Mesenchymal stem cell (in vitro differentiated cells and primary cell): Measurements from ENCODE around the gene IDH1.

Experiments used
- DNase-seq: peaks from one replicate; pipeline ENCODE4 v3.0.0-alpha.2; 2013
- H2AFZ ChIP-seq: one replicate; pipeline ENCODE4 v1.6.1; 2013; ENCODE audit warnings: low read depth, mild to moderate bottlenecking, control low read depth, inconsistent platforms, low read length, moderate library complexity
- H2AK5ac ChIP-seq: 2 replicates; pipeline ENCODE4 v1.6.1; 2013; ENCODE audit warnings: low read length, moderate library complexity, mild to moderate bottlenecking, inconsistent platforms; ENCODE audit not compliant: severe bottlenecking
- H2BK120ac ChIP-seq: one replicate; pipeline ENCODE4 v1.6.1; 2013; ENCODE audit warnings: low read depth, mild to moderate bottlenecking, inconsistent platforms, low read length, moderate library complexity
- H2BK12ac ChIP-seq, 2 experiments: one replicate each; pipeline ENCODE4 v1.6.1; 2013; ENCODE audit warnings: inconsistent platforms in 2 of 2, low read length in 2 of 2, mild to moderate bottlenecking in 2 of 2, moderate library complexity in 2 of 2, control low read depth in 1 of 2
- H2BK15ac ChIP-seq: one replicate; pipeline ENCODE4 v1.6.1; 2013; ENCODE audit warnings: mild to moderate bottlenecking, low read depth, inconsistent platforms; ENCODE audit not compliant: poor library complexity, severe bottlenecking
- H2BK5ac ChIP-seq: 2 replicates; pipeline ENCODE4 v1.6.1; 2013; ENCODE audit warnings: low read depth, mild to moderate bottlenecking, low read length, control low read depth, inconsistent platforms; ENCODE audit not compliant: poor library complexity, severe bottlenecking
- H3K14ac ChIP-seq, 2 experiments: one replicate each; pipeline ENCODE4 v1.6.1; 2013; ENCODE audit warnings: inconsistent platforms in 2 of 2, low read length in 2 of 2, control low read depth in 1 of 2, mild to moderate bottlenecking in 1 of 2, moderate library complexity in 1 of 2
- H3K18ac ChIP-seq, 2 experiments: one replicate each; pipeline ENCODE4 v1.6.1; 2013; ENCODE audit warnings: inconsistent platforms in 2 of 2, low read length in 2 of 2, control low read depth in 1 of 2, low read depth in 1 of 2, mild to moderate bottlenecking in 1 of 2
- H3K23ac ChIP-seq, 2 experiments: one replicate each; pipeline ENCODE4 v1.6.1; 2013; ENCODE audit warnings: inconsistent platforms in 2 of 2, low read length in 2 of 2, mild to moderate bottlenecking in 2 of 2, moderate library complexity in 2 of 2, control low read depth in 1 of 2
- H3K27ac ChIP-seq: 2 replicates; pipeline ENCODE4 v1.5.1; 2013; ENCODE audit warnings: mild to moderate bottlenecking, moderate library complexity, low read length, control low read depth, inconsistent platforms; ENCODE audit not compliant: poor library complexity, severe bottlenecking
- H3K27me3 ChIP-seq, 2 experiments: 2 replicates each; pipeline versions ENCODE4 v1.6.1 to v1.7.0; 2013; ENCODE audit warnings: low read length in 2 of 2, mild to moderate bottlenecking in 2 of 2, moderate library complexity in 2 of 2, control low read depth in 1 of 2, inconsistent platforms in 1 of 2; ENCODE audit not compliant: control insufficient read depth in 1 of 2, insufficient read depth in 1 of 2
- H3K36me3 ChIP-seq, 2 experiments: 2 replicates each; pipeline versions ENCODE4 v1.6.1 to v1.7.0; 2013; ENCODE audit warnings: low read length in 2 of 2, control low read depth in 1 of 2, inconsistent platforms in 1 of 2, low read depth in 1 of 2, mild to moderate bottlenecking in 1 of 2; ENCODE audit not compliant: insufficient read depth in 2 of 2, control insufficient read depth in 1 of 2
- H3K4ac ChIP-seq, 2 experiments: one replicate each; pipeline ENCODE4 v1.6.1; 2013; ENCODE audit warnings: inconsistent platforms in 2 of 2, low read length in 2 of 2, mild to moderate bottlenecking in 2 of 2, moderate library complexity in 2 of 2, control low read depth in 1 of 2, low read depth in 1 of 2
- H3K4me1 ChIP-seq: 2 replicates; pipeline ENCODE4 v1.6.1; 2013; ENCODE audit warnings: low read depth, low read length, control low read depth; ENCODE audit not compliant: control insufficient read depth, insufficient read depth
- H3K4me2 ChIP-seq: 2 replicates; pipeline ENCODE4 v1.6.1; 2013; ENCODE audit warnings: low read length, mild to moderate bottlenecking, inconsistent platforms; ENCODE audit not compliant: poor library complexity, severe bottlenecking
- H3K4me3 ChIP-seq, 2 experiments: 2 replicates each; pipeline versions ENCODE4 v1.5.1 to v1.7.0; 2013; ENCODE audit warnings: low read length in 2 of 2, mild to moderate bottlenecking in 2 of 2, control low read depth in 1 of 2, low read depth in 1 of 2; ENCODE audit not compliant: insufficient read depth in 1 of 2
- H3K79me1 ChIP-seq: replicated peaks from 2 replicates; pipeline ENCODE4 v1.6.1; 2013; ENCODE audit warnings: mild to moderate bottlenecking, control low read depth, low read length, inconsistent platforms; ENCODE audit not compliant: poor library complexity, severe bottlenecking
- H3K9ac ChIP-seq: 2 replicates; pipeline ENCODE4 v1.7.0; 2013; ENCODE audit warnings: mild to moderate bottlenecking, low read length, moderate library complexity
- H3K9me3 ChIP-seq: 2 replicates; pipeline ENCODE4 v1.7.0; 2013; ENCODE audit warnings: mild to moderate bottlenecking, low read length; ENCODE audit not compliant: control insufficient read depth
- H4K8ac ChIP-seq: one replicate; pipeline ENCODE4 v1.6.1; 2013; ENCODE audit warnings: inconsistent platforms, mild to moderate bottlenecking, low read length, moderate library complexity
- H4K91ac ChIP-seq: one replicate; pipeline ENCODE4 v1.6.1; 2013; ENCODE audit warnings: mild to moderate bottlenecking, low read length, inconsistent platforms
- WGBS: methylation state at CpG from one replicate; pipeline ENCODE4 v1.1.7; 2013; ENCODE audit warnings: mixed read lengths; 5-methylcytosine and 5-hydroxymethylcytosine counted together

IDH1 gene

DNA sequence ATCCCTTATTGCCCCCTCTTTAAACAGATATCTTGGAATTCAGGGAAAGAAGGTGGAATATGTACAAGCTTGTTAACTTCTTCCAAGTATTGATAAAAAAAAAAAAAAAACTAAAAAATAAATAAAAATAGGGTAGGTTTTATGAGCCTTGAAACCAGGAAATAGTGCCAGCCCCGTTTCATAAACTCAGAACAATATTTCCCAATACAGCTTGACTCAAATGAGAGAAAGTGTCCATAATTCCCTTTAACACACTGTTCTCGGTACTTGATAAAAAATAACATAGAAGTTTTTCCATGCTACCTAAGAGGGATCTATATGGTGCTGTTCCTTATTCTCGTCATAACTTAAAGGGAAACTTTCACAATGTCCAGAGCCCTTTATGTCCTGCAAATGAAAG, 47.1 kb downstream of the IDH1 start:
- H2BK120ac ChIP-seq = no peak overlapping the region
- no peaks in the 10 kb centered on the region for H3K36me3 ChIP-seq
- no peak for DNase-seq
- H3K4me1 ChIP-seq = no peaks in the 10 kb centered on the region
- H3K18ac ChIP-seq = no peak overlapping the region
- no peaks in the 10 kb centered on the region for H3K79me1 ChIP-seq
- no peak overlapping the region for H3K4me2 ChIP-seq
- no peak overlapping the region for H2BK5ac ChIP-seq
- H2AK5ac ChIP-seq = no peak overlapping the region
- H3K9ac ChIP-seq = no peak overlapping the region
- no peaks in the 10 kb centered on the region for H3K27me3 ChIP-seq
- no peak overlapping the region for H4K8ac ChIP-seq
- no peak overlapping the region for H2AFZ ChIP-seq
- H3K14ac ChIP-seq = no peak overlapping the region
- no peak overlapping the region for H2BK12ac ChIP-seq
- H3K4ac ChIP-seq = no peak overlapping the region
- H3K23ac ChIP-seq = no peak overlapping the region
- WGBS = 89% methylated on average over 3 of the region's 3 CpGs
- no peak overlapping the region for H4K91ac ChIP-seq
- H2BK15ac ChIP-seq = no peak overlapping the region
- H3K27ac ChIP-seq = no peak overlapping the region
- H3K4me3 ChIP-seq = no peak overlapping the region
- no peaks in the 10 kb centered on the region for H3K9me3 ChIP-seq

DNA sequence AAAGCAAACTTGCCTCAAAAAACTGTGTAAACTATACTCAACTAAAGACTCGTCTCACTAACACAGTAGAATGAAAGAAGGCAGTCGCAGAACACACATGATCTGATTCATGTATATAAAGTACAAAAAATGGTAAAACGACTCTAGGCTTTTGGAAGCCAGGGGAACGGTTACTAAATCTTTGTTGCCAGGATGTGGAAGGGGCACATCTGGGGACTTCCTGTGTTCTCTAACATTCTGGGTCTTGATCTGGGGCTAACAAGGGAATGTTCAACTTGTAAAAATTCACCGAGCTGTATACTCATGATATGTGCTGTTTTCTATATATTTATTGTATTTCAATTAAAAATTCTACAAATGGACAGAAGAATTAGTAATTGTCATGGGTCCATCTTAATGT, 50.7 kb downstream of the IDH1 start:
- H2AK5ac ChIP-seq = no peak overlapping the region
- no peak overlapping the region for H2AFZ ChIP-seq
- H3K18ac ChIP-seq = no peak overlapping the region
- H4K91ac ChIP-seq = no peak overlapping the region
- no peak overlapping the region for H3K27ac ChIP-seq
- DNase-seq = no peak
- H3K4me3 ChIP-seq = no peak overlapping the region
- H2BK12ac ChIP-seq = no peak overlapping the region
- no peaks in the 10 kb centered on the region for H3K36me3 ChIP-seq
- H2BK5ac ChIP-seq = no peak overlapping the region
- H3K14ac ChIP-seq = no peak overlapping the region
- no peaks in the 10 kb centered on the region for H3K79me1 ChIP-seq
- no peaks in the 10 kb centered on the region for H3K4me1 ChIP-seq
- H2BK120ac ChIP-seq = no peak overlapping the region
- H3K4ac ChIP-seq = no peak overlapping the region
- no peak overlapping the region for H3K23ac ChIP-seq
- no peaks in the 10 kb centered on the region for H3K9me3 ChIP-seq
- H4K8ac ChIP-seq = no peak overlapping the region
- no peak overlapping the region for H2BK15ac ChIP-seq
- no peak overlapping the region for H3K4me2 ChIP-seq
- 87% methylated on average over 4 of the region's 5 CpGs for WGBS
- no peaks in the 10 kb centered on the region for H3K27me3 ChIP-seq
- no peak overlapping the region for H3K9ac ChIP-seq

DNA sequence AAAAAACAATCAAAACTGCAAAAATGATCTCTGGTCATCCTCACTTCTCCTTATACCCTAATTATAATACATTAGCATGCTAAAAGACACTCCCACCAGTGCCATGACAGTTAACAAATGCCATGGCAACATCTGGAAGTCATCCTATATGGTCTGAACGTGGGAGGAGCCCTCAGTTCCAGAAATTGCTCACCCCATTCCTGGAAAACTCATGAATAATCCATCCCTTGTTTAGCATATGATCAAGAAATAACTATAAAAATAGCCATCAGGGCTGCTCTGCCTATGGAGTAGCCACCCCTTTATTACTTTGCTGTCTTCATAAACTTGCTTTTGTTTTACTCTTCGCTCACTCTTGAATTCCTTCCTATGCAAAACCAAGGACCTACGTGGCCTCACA, 59.3 kb downstream of the IDH1 start:
- no peak overlapping the region for H3K4me3 ChIP-seq
- no peak overlapping the region for H3K9ac ChIP-seq
- H2BK120ac ChIP-seq = no peak overlapping the region
- H3K36me3 ChIP-seq = no peaks in the 10 kb centered on the region
- no peak overlapping the region for H2BK12ac ChIP-seq
- H3K14ac ChIP-seq = no peak overlapping the region
- H3K23ac ChIP-seq = no peak overlapping the region
- no peak overlapping the region for H4K8ac ChIP-seq
- no peak overlapping the region for H4K91ac ChIP-seq
- no peak for DNase-seq
- H3K27me3 ChIP-seq = no peaks in the 10 kb centered on the region
- no peak overlapping the region for H2BK15ac ChIP-seq
- H2AK5ac ChIP-seq = no peak overlapping the region
- no peak overlapping the region for H3K27ac ChIP-seq
- 68% methylated on average over 3 of the region's 3 CpGs for WGBS
- no peaks in the 10 kb centered on the region for H3K4me1 ChIP-seq
- H2BK5ac ChIP-seq = no peak overlapping the region
- H3K18ac ChIP-seq = no peak overlapping the region
- H3K9me3 ChIP-seq = no peaks in the 10 kb centered on the region
- H3K4ac ChIP-seq = no peak overlapping the region
- H3K4me2 ChIP-seq = no peak overlapping the region
- H2AFZ ChIP-seq = no peak overlapping the region
- H3K79me1 ChIP-seq = no peaks in the 10 kb centered on the region

DNA sequence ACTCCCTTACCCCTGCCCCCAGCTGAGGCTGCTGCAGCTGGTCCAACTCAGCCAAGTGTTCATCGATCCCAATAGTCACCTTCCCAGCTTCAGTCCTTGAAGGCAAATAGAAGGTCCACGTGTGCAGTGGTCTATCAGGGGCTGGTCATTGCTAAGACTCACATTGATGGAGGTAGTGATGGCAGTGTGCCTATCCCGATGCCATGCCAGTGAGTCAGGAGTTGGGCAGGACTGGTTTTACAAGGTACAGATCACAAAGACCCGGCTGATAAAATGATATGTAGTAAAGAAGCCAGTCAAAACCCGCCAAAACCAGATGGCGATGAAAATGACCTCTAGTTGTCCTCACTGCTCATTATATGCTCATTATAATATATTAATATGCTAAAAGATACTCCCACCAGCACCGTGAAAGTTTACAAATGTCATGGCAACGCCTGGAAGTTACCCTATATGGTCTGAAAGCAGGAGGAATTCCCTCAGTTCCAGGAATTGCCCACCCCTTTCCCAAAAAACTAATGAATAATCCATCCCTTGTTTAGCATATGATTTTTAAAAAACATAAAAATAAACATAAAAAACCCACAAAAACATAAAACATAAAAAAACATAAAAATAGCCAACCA, 62.1 kb downstream of the IDH1 start:
- 72% methylated on average over 8 of the region's 8 CpGs for WGBS
- H3K4me2 ChIP-seq = no peak overlapping the region
- H4K8ac ChIP-seq = no peak overlapping the region
- H3K18ac ChIP-seq = no peak overlapping the region
- H3K4ac ChIP-seq = no peak overlapping the region
- no peak overlapping the region for H3K27ac ChIP-seq
- peaks cover 0 to 3% of the 10 kb centered on the region in 2 experiments for H3K27me3 ChIP-seq
- no peaks in the 10 kb centered on the region for H3K4me1 ChIP-seq
- no peaks in the 10 kb centered on the region for H3K36me3 ChIP-seq
- H2BK120ac ChIP-seq = no peak overlapping the region
- no peak for DNase-seq
- H2BK12ac ChIP-seq = no peak overlapping the region
- H4K91ac ChIP-seq = no peak overlapping the region
- no peak overlapping the region for H2AK5ac ChIP-seq
- H3K4me3 ChIP-seq = no peak overlapping the region
- H3K14ac ChIP-seq = no peak overlapping the region
- H3K79me1 ChIP-seq = no peaks in the 10 kb centered on the region
- H3K9me3 ChIP-seq = no peaks in the 10 kb centered on the region
- no peak overlapping the region for H2BK15ac ChIP-seq
- no peak overlapping the region for H3K23ac ChIP-seq
- H3K9ac ChIP-seq = no peak overlapping the region
- H2AFZ ChIP-seq = no peak overlapping the region
- no peak overlapping the region for H2BK5ac ChIP-seq
